WTC11 (cell line): Measurements from ENCODE around the gene MRTFB. TPM values are rescaled to one million over a fixed set of nuclear protein-coding genes. Genes with fewer than 3 reads are reported as not detected.

Experiments
- ATAC-seq: fragments of 200-7000 bp; cut with Tn5 transposase; 2 replicates; pipeline ENCODE4 v1.10.0; 2021; ENCODE audit warnings: mild to moderate bottlenecking, moderate library complexity
- CTCF ChIA-PET: fragments of 300-600 bp; sonication (Branson Sonifier 250); formaldehyde crosslinking; loops from one replicate; lab custom pipeline; 2021; ENCODE audit warnings: antibody characterized with exemption; lab: Charles Lee
- POLR2A ChIA-PET: fragments of 350-600 bp; sonication (Branson Sonifier 250); formaldehyde crosslinking; loops from one replicate; lab custom pipeline; 2021; ENCODE audit warnings: antibody characterized with exemption; lab: Charles Lee
- DNase-seq: peaks from one replicate; pipeline ENCODE4 v3.0.0; 2021; ENCODE audit warnings: low spot score
- H3K27ac Mint-ChIP-seq: 2 replicates; pipeline ENCODE4 v1.8.0; 2021; ENCODE audit warnings: mixed read lengths
- H3K27me3 Mint-ChIP-seq: 2 replicates; pipeline ENCODE4 v1.8.0; 2021; ENCODE audit warnings: low read depth, mild to moderate bottlenecking, moderate library complexity, mixed read lengths
- H3K36me3 Mint-ChIP-seq: 2 replicates; pipeline ENCODE4 v1.8.0; 2021; ENCODE audit warnings: mixed read lengths
- H3K4me1 Mint-ChIP-seq: 2 replicates; pipeline ENCODE4 v1.8.0; 2022; ENCODE audit warnings: mixed read lengths
- H3K4me3 Mint-ChIP-seq: 2 replicates; pipeline ENCODE4 v1.8.0; 2021; ENCODE audit warnings: mild to moderate bottlenecking, moderate library complexity, mixed read lengths
- H3K9me3 Mint-ChIP-seq: 2 replicates; pipeline ENCODE4 v1.8.0; 2021; ENCODE audit warnings: mixed read lengths
- AFF4 ChIP-seq: sonication (generic); formaldehyde crosslinking; IDR thresholded peaks from 2 replicates; pipeline ENCODE4 v1.8.1; 2023; ENCODE audit warnings: mild to moderate bottlenecking, missing genetic modification reagents, borderline replicate concordance
- ATF1 ChIP-seq: sonication (generic); formaldehyde crosslinking; IDR thresholded peaks from 2 replicates; pipeline ENCODE4 v1.8.1; 2023; ENCODE audit warnings: mild to moderate bottlenecking, moderate library complexity, missing genetic modification reagents
- CDX4 ChIP-seq: fragments of 250-450 bp; sonication (Bioruptor Pico); IDR thresholded peaks from 2 replicates; pipeline ENCODE4 v1.9.0; 2021; ENCODE audit warnings: moderate library complexity, mild to moderate bottlenecking, inconsistent platforms, borderline replicate concordance
- E2F5 ChIP-seq: sonication (generic); formaldehyde crosslinking; IDR thresholded peaks from 2 replicates; pipeline ENCODE4 v1.8.1; 2022; ENCODE audit warnings: mild to moderate bottlenecking, moderate library complexity, missing genetic modification reagents
- EMX1 ChIP-seq: fragments of 250-450 bp; sonication (Bioruptor Pico); IDR thresholded peaks from 2 replicates; pipeline ENCODE4 v1.8.0; 2021; ENCODE audit warnings: mild to moderate bottlenecking
- ERG ChIP-seq: fragments of 250-450 bp; sonication (Bioruptor Pico); IDR thresholded peaks from 2 replicates; pipeline ENCODE4 v1.8.0; 2021; ENCODE audit warnings: mild to moderate bottlenecking
- FOXP4 ChIP-seq: sonication (generic); formaldehyde crosslinking; IDR thresholded peaks from 2 replicates; pipeline ENCODE4 v1.8.0; 2022; ENCODE audit warnings: mild to moderate bottlenecking, missing genetic modification reagents
- GRHL2 ChIP-seq: fragments of 250-450 bp; sonication (Bioruptor Pico); IDR thresholded peaks from 2 replicates; pipeline ENCODE4 v1.8.0; 2022; ENCODE audit warnings: mild to moderate bottlenecking, moderate library complexity; ENCODE audit not compliant: insufficient replicate concordance, severe bottlenecking
- IRF1 ChIP-seq: sonication (generic); formaldehyde crosslinking; IDR thresholded peaks from 2 replicates; pipeline ENCODE4 v1.8.0; 2023; ENCODE audit warnings: missing genetic modification reagents
- MAX ChIP-seq: sonication (generic); formaldehyde crosslinking; IDR thresholded peaks from 2 replicates; pipeline ENCODE4 v1.8.0; 2022; ENCODE audit warnings: mild to moderate bottlenecking, missing genetic modification reagents
- NFYB ChIP-seq: sonication (generic); formaldehyde crosslinking; conservative IDR thresholded peaks from 2 replicates; pipeline ENCODE4 v1.8.0; 2022; ENCODE audit warnings: low read depth, missing genetic modification reagents
- NR2C2 ChIP-seq: sonication (generic); formaldehyde crosslinking; IDR thresholded peaks from 2 replicates; pipeline ENCODE4 v1.8.0; 2022; ENCODE audit warnings: mild to moderate bottlenecking, missing genetic modification reagents
- PRRX2 ChIP-seq: fragments of 250-450 bp; sonication (Bioruptor Pico); IDR thresholded peaks from 2 replicates; pipeline ENCODE4 v1.8.0; 2021; ENCODE audit warnings: mild to moderate bottlenecking
- ZNF219 ChIP-seq: sonication (generic); formaldehyde crosslinking; IDR thresholded peaks from 2 replicates; pipeline ENCODE4 v1.8.0; 2023; ENCODE audit warnings: missing genetic modification reagents, mild to moderate bottlenecking, borderline replicate concordance
- ZNF396 ChIP-seq: fragments of 250-450 bp; sonication (Bioruptor Pico); IDR thresholded peaks from 2 replicates; pipeline ENCODE4 v1.8.0; 2021; ENCODE audit warnings: mild to moderate bottlenecking, moderate library complexity, borderline replicate concordance
- ZNF416 ChIP-seq: fragments of 250-450 bp; sonication (Bioruptor Pico); IDR thresholded peaks from 2 replicates; pipeline ENCODE4 v1.9.0; 2021; ENCODE audit warnings: mild to moderate bottlenecking, inconsistent platforms
- ZNF425 ChIP-seq: fragments of 250-450 bp; sonication (Bioruptor Pico); conservative IDR thresholded peaks from 2 replicates; pipeline ENCODE4 v1.9.0; 2021; ENCODE audit warnings: mild to moderate bottlenecking
- ZNF512 ChIP-seq: sonication (generic); formaldehyde crosslinking; IDR thresholded peaks from 2 replicates; pipeline ENCODE4 v1.8.1; 2022; ENCODE audit warnings: missing genetic modification reagents, borderline replicate concordance
- total RNA-seq: library from RNA; stranded (reverse); gene quantifications from 3 replicates; pipeline ENCODE4 v1.2.3, GENCODE V29; 2021

Gene MRTFB
- total RNA-seq, 1 experiment from 2014 or later, result 30.8 TPM

- no peak for TF ChIP-seq ATF1 (CRISPR knock-in tag)
Measured at GRCh38 chr16:14035092-14035491, 36.0 kb upstream of the MRTFB start (continued).

- Mint-ChIP-seq H3K27ac (no peak overlapping the region), H3K9me3 (peaks cover 16% of the 10 kb centered on the region), H3K4me3 (no peak overlapping the region), H3K4me1 (no peaks in the 10 kb centered on the region), H3K27me3 (no peaks in the 10 kb centered on the region), H3K36me3 (no peaks in the 10 kb centered on the region)
- ATAC-seq, result no peak
- no peak for DNase-seq
- TF ChIP-seq NFYB (CRISPR knock-in tag) (no peak), CDX4 (CRISPR knock-in tag) (no peak), MAX (CRISPR knock-in tag) (no peak), GRHL2 (CRISPR knock-in tag) (no peak), IRF1 (CRISPR knock-in tag) (no peak), ZNF219 (CRISPR knock-in tag) (no peak), ZNF512 (CRISPR knock-in tag) (no peak), ERG (no peak), ZNF416 (CRISPR knock-in tag) (no peak), NR2C2 (CRISPR knock-in tag) (no peak), PRRX2 (no peak), FOXP4 (CRISPR knock-in tag) (no peak), ATF1 (CRISPR knock-in tag) (no peak)
- ChIA-PET CTCF (no interaction called here), POLR2A (no interaction called here)
Measured at GRCh38 chr16:14036889-14037288, 34.2 kb upstream of the MRTFB start.

GRCh38 chr16:14037960-14038359 is 33.2 kb upstream of the MRTFB start:
- DNase-seq, result no peak
- Mint-ChIP-seq H3K4me3 (no peak overlapping the region), H3K27me3 (no peaks in the 10 kb centered on the region), H3K4me1 (no peaks in the 10 kb centered on the region), H3K9me3 (peaks cover 16% of the 10 kb centered on the region), H3K36me3 (no peaks in the 10 kb centered on the region), H3K27ac (no peak overlapping the region)
- no peak for TF ChIP-seq E2F5 (CRISPR knock-in tag)
- no peak for TF ChIP-seq AFF4 (CRISPR knock-in tag)
- no peak for TF ChIP-seq NR2C2 (CRISPR knock-in tag)
- TF ChIP-seq ZNF425 (CRISPR knock-in tag), result no peak
- TF ChIP-seq ZNF396 (CRISPR knock-in tag), result no peak
- no peak for TF ChIP-seq EMX1 (CRISPR knock-in tag)
- no peak for ATAC-seq
- ChIA-PET POLR2A (no interaction called here), CTCF (no interaction called here)
